ENCODE data around the gene IGFBP6. TPM values are rescaled to one million over a fixed set of nuclear protein-coding genes. Genes with fewer than 3 reads are reported as not detected.
A peak's percentile ranks its signal among the peaks of the same experiment; 100 is the strongest.

Gene IGFBP6
- total RNA-seq, 1 donor from 2014 or later, result 81.6 TPM

DNA sequence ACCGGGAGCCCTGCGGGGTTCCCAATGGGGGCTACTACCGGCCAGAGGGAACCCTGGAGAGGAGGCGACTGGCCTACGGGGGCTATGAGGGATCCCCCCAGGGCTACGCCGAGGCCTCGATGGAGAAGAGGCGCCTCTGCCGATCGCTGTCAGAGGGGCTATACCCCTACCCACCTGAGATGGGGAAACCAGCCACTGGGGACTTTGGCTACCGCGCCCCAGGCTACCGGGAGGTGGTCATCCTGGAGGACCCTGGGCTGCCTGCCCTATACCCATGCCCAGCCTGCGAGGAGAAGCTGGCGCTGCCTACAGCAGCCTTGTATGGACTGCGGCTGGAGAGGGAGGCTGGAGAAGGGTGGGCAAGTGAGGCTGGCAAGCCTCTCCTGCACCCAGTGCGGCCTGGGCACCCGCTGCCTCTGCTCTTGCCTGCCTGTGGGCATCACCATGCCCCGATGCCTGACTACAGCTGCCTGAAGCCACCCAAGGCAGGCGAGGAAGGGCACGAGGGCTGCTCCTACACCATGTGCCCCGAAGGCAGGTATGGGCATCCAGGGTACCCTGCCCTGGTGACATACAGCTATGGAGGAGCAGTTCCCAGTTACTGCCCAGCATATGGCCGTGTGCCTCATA is 37.9 kb upstream of the IGFBP6 start:
- TF ChIP-seq, protein P1, sequence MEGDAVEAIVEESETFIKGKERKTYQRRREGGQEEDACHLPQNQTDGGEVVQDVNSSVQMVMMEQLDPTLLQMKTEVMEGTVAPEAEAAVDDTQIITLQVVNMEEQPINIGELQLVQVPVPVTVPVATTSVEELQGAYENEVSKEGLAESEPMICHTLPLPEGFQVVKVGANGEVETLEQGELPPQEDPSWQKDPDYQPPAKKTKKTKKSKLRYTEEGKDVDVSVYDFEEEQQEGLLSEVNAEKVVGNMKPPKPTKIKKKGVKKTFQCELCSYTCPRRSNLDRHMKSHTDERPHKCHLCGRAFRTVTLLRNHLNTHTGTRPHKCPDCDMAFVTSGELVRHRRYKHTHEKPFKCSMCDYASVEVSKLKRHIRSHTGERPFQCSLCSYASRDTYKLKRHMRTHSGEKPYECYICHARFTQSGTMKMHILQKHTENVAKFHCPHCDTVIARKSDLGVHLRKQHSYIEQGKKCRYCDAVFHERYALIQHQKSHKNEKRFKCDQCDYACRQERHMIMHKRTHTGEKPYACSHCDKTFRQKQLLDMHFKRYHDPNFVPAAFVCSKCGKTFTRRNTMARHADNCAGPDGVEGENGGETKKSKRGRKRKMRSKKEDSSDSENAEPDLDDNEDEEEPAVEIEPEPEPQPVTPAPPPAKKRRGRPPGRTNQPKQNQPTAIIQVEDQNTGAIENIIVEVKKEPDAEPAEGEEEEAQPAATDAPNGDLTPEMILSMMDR (IDR thresholded peaks at IDR 0.05; ENCODE audit: insufficient read depth, low read length, severe bottlenecking), result no peak
- Histone ChIP-seq H3K27me3 (ENCODE audit: control insufficient read depth, insufficient read depth, low read length) (no peaks in the 10 kb centered on the region), H3K4me3 (ENCODE audit: low read depth, low read length) (no peak overlapping the region), H3K36me3 (ENCODE audit: control insufficient read depth, insufficient read depth, low read length) (peaks cover 8% of the 10 kb centered on the region)
- DNase-seq (ENCODE audit: low read depth) (no peak), FAIRE-seq (no peak)

DNA sequence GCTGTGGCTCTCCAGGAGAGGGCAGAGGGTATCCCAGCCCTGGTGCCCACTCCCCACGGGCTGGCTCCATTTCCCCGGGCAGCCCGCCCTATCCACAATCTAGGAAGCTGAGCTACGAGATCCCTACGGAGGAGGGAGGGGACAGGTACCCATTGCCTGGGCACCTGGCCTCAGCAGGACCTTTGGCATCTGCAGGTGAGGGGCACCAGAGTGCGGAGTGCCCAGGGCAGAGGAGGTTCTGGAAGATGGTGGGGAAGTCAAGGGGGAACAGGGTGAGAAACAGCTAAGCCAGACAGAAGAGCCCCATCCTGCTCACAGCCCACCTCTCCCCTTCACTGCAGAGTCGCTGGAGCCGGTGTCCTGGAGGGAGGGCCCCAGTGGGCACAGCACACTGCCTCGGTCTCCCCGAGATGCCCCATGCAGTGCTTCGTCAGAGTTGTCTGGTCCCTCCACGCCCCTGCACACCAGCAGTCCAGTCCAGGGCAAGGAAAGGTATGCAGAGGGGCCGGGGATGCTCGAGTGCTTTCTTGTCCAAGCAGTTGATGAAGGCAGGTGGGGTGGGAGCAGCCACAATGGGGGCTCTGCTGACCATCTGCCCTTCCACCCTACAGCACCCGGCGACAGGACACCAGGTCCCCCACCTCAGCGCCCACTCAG is 37.3 kb upstream of the IGFBP6 start:
- DNase-seq (ENCODE audit: low read depth) (no peak), FAIRE-seq (no peak)
- Histone ChIP-seq H3K36me3 (ENCODE audit: control insufficient read depth, insufficient read depth, low read length) (peaks cover 12% of the 10 kb centered on the region), H3K4me3 (ENCODE audit: low read depth, low read length) (no peak overlapping the region), H3K27me3 (ENCODE audit: control insufficient read depth, insufficient read depth, low read length) (no peaks in the 10 kb centered on the region)
- TF ChIP-seq, protein P1 (IDR thresholded peaks at IDR 0.05; ENCODE audit: insufficient read depth, low read length, severe bottlenecking), result no peak

DNA sequence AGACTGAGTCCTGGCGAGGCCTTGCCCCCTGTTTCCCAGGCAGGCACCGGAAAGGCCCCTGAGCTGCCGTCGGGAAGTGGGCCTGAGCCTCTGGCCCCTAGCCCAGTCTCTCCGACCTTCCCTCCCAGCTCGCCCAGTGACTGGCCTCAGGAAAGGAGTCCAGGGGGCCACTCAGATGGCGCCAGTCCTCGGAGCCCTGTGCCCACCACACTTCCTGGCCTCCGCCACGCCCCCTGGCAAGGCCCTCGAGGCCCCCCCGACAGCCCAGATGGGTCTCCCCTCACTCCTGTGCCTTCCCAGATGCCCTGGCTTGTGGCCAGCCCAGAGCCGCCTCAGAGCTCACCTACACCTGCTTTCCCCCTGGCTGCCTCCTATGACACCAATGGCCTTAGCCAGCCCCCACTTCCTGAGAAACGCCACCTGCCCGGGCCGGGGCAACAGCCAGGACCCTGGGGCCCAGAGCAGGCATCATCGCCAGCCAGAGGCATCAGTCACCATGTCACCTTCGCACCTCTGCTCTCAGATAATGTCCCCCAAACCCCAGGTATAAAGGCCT is 36.7 kb upstream of the IGFBP6 start:
- DNase-seq (ENCODE audit: low read depth) (no peak), FAIRE-seq (no peak)
- Histone ChIP-seq H3K36me3 (ENCODE audit: control insufficient read depth, insufficient read depth, low read length) (peaks cover 14% of the 10 kb centered on the region), H3K27me3 (ENCODE audit: control insufficient read depth, insufficient read depth, low read length) (no peaks in the 10 kb centered on the region), H3K4me3 (ENCODE audit: low read depth, low read length) (no peak overlapping the region)
- TF ChIP-seq, protein P1 (IDR thresholded peaks at IDR 0.05; ENCODE audit: insufficient read depth, low read length, severe bottlenecking), result no peak

DNA sequence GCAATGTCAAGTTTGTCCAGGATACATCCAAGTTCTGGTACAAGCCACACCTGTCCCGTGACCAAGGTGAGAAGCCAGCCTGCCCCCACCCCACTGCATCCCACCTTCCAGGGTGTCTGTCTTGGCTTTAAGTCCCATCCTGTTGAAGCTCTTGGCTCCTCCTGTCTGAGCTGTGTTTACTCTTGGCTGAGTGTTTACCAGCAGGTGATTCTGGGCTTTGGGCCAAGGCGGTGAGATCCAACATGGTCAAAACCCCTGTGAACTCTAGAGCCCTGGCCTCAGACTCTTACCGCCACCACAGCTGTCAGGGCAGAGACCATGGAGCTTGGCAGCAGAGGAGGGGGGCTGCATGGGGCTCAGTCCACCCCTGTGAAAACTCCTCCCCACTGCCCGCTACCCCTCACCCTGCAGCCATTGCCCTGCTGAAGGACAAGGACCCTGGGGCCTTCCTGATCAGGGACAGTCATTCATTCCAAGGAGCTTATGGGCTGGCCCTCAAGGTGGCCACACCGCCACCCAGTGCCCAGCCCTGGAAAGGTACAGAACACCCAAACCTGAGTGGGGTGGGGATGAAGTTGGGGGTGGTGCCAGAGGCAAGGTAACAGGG is 36.0 kb upstream of the IGFBP6 start:
- DNase-seq (ENCODE audit: low read depth), result peak; percentile 57
- TF ChIP-seq, protein P1 (IDR thresholded peaks at IDR 0.05; ENCODE audit: insufficient read depth, low read length, severe bottlenecking), result peak; percentile 46
- peaks cover 16% of the 10 kb centered on the region for H3K36me3 ChIP-seq (ENCODE audit: control insufficient read depth, insufficient read depth, low read length)
- no peaks in the 10 kb centered on the region for H3K27me3 ChIP-seq (ENCODE audit: control insufficient read depth, insufficient read depth, low read length)
- H3K4me3 ChIP-seq (ENCODE audit: low read depth, low read length), result no peak overlapping the region
- FAIRE-seq, result peak; percentile 75

DNA sequence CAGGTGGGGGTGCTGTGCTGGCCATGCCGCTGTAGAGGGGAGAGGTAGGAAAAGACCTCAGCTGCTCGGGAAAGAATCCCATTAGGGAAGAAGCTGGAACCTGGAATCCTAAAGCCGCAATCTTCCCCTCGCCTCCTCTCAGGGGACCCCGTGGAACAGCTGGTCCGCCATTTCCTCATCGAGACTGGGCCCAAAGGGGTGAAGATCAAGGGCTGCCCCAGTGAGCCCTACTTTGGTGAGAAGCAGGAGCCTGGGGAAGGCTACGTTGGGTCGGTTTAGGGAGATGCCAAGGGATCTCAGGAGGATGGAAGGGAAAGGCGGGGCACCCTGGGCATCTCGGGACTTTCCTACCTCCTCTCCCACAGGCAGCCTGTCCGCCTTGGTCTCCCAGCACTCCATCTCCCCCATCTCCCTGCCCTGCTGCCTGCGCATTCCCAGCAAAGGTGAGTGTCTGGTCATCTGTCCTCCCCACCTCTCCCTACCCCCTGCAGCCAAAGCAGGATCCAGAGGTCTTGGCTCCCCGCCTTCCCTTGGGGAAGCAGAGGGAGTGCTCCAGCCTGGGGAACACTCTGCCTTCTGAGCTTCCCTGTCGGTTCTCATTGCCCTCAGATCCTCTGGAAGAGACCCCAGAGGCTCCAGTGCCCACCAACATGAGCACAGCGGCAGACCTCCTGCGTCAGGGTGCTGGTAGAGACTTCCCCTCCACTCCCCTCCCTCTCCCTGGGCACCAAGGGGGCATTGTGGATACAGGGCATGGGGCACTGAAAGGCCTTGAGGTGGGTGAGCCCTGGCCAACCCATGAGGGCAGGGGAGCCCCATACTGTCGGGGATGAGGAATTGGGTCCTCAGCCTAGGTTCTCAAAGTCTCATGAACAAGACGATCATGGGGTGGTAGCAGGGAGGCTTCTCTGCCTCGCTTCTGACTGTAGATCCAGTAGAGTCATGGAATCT is 35.2 kb upstream of the IGFBP6 start:
- DNase-seq (ENCODE audit: low read depth) (no peak), FAIRE-seq (no peak)
- TF ChIP-seq, protein P1 (IDR thresholded peaks at IDR 0.05; ENCODE audit: insufficient read depth, low read length, severe bottlenecking), result no peak
- no peak overlapping the region for H3K4me3 ChIP-seq (ENCODE audit: low read depth, low read length)
- H3K36me3 ChIP-seq (ENCODE audit: control insufficient read depth, insufficient read depth, low read length), result peaks cover 18% of the 10 kb centered on the region
- no peaks in the 10 kb centered on the region for H3K27me3 ChIP-seq (ENCODE audit: control insufficient read depth, insufficient read depth, low read length)

All from bronchial epithelial cell (primary cell).